DMS53 treated with DMSO at 0.1 percent for 48 hours (cell line): ENCODE data around the gene C9orf152.
"Not testable (repeated sequence)": the region's sequence is repeated elsewhere in the genome, so short reads cannot be mapped to it uniquely, and the experiment has no call there.

ENCODE experiments used
- DNase-seq: peaks from one replicate; lab custom pipeline; 2025; ENCODE audit not compliant: unreplicated experiment; lab: John Stamatoyannopoulos, UW

Gene C9orf152

GRCh38 chr9:110208031-110208430, at the start of gene C9orf152:
C9orf152 (minus strand) TSS chr9:110208159; CDS start chr9:110207579, 580 bp downstream.
- no peak for DNase-seq

- DNase-seq, result peak; percentile 6
Measured at GRCh38 chr9:110257097-110257841, 49.3 kb upstream of the C9orf152 start.

GRCh38 chr9:110256380-110257096, 48.6 kb upstream of the C9orf152 start, which contains the start of gene TXN:
TXN (minus strand) TSS chr9:110256507; CDS start chr9:110256435, 72 bp downstream.
- peak; percentile 44 for DNase-seq

DNA sequence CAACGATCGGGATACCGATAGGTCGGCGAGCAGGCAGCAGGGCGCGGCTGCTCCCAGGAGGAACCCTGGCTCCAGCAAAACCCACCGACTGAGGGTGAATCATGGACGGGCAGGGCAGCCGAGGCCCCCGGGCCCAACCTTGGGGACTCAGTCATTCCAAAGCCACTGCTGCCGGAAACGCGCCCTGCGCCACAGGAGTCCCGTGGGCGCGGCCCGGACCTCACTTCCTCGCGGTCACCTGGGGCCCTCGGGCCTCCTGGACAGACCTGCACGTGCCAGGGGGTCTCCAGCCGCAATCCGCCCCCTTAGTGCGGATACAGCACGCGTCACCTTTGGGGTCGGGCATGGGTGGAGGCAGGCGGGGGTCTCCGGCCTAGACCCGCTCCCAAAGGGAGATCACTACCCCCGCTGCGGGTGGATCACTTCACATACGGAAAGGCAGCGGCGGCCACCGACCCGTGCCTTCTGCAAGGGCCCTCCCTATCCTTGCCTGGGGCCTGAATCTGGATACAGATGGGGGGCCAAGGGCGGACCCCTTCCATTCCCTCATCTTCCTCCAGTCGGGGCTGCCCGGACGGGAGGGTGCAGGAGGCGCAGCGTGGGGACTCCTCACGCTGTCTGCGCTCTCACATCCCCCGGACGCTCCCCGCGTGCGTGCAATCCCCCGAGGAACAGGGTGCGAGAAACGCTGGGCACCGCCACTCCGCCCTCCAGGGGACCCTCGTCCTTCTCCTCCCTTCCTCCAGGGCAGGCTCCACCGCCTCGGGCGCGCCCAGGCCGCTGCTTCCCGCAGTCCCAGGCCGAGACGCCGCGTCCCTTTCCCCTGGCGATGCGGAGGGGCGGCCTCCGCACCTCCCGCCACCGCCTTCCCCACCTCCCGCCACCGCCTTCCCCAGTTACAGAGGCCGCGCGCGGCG, 47.8 kb upstream of the C9orf152 start:
- DNase-seq, result peak; percentile 23

DNA sequence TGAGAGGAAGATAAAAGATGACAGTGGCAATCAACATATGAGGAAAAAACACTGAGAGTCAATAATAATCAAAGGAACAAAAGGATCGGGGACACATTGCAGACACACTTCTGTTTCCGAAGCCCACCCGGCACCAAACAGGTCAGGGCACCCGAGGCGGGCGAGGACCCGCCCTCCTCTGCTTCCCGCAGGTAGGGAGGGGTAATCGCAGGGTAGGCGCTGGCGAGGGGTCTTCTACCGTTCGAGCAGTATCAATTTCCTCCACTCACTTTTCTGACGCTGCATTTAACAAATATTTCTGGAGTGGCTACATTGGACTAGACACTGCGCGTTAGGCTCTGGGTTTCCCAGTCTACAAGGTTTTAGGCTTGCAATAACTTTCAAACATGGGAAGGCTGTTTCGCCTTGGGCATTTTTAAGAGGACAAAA, 47.1 kb upstream of the C9orf152 start:
- no peak for DNase-seq

DNA sequence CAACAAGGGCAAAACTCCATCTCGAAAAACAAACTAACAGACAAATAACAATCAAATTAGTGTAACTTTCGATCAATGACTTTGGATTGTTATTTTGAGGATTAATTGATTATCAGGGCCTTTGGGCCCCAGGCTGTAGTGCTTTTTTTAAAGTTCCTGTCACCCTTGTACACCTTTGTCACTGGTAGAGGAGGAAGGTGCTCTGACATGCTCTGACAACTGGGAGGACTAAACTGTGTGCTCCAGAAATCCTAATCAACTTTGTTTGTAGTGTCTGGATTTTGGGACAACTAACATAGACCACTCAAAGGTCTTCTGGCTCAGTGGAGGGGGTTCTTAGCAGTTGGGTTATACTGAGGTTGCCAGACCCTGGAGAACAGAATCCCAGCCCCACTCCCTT, 46.5 kb upstream of the C9orf152 start:
- DNase-seq, result no peak

- no peak for DNase-seq
Measured at GRCh38 chr9:110252509-110253139, 44.7 kb upstream of the C9orf152 start.

GRCh38 chr9:110251770-110252169, 43.8 kb upstream of the C9orf152 start:
- DNase-seq, result not testable (repeated sequence)

- no peak for DNase-seq
Measured at GRCh38 chr9:110251212-110251611, 43.3 kb upstream of the C9orf152 start.

DNA sequence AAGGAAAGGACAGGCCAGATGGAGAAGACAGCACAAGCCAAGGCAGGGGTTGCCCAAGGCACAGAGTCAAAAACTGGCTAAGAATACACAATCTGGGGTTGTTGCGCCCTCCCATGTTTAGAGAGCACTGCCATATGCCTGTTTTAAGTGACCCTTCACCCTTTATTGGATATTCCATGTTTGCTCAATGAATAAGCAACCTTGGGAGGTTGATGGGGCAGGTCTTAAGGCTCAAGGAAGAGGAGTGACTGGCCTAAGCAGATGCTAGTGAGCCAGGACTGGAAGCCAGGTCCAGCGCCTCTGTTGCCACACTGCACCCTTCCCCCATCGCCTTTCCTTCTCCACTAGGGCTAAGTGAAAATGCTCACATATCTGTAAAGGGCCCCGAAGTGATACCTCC, 41.6 kb upstream of the C9orf152 start:
- no peak for DNase-seq

DNA sequence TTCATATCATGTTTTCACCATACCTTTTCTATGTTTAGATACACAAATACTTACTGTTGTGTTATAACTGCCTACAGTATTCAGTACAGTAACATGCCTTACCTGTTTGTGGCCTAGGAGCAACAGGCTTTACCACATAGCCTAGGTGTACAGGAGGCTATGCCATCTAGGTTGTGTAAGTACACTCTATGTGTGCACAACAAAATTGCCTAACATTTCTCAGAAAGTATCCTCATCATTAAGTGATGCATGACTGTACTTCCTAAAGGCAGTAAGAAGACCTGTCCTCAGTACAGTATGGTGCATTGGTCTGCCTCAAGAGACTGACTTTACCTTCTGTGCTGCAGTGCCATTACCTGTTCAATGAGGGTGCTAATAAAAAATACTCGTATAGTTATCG, 40.4 kb upstream of the C9orf152 start:
- no peak for DNase-seq

- DNase-seq, result no peak
Measured at GRCh38 chr9:110246214-110246613, 38.3 kb upstream of the C9orf152 start.

GRCh38 chr9:110244616-110245015, 36.7 kb upstream of the C9orf152 start:
- no peak for DNase-seq

- peak; percentile 9 for DNase-seq
Measured at GRCh38 chr9:110241858-110242321, 33.9 kb upstream of the C9orf152 start.

DNA sequence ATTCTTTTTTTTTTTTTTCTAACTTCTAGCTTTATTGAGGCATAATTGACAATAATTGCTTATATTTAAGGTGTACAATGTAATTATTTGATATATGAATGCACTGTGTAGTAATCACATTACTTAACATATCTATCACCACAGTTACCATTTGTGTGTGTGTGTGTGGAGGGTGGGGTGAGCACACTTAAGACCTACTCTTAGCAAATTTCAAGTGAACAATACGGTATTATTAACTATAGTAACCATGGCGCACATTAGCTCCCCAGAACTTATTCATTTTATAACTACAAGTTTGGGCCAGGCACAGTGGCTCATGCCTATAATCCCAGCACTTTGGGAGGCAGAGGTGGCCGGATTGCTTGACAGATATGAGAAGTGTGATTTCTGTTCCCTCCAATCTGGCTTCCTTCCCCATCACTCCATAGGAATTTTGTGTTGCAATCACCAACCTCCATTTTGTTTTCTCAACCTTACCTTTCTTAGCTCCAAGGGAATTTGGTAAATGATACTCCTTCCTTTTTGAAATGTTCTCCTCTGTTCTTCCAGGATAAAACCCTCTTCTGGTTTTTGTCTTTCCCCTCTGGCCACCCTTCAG, 33.4 kb upstream of the C9orf152 start:
- no peak for DNase-seq

GRCh38 chr9:110240198-110240597, 32.2 kb upstream of the C9orf152 start:
- no peak for DNase-seq

GRCh38 chr9:110228321-110228720, 20.4 kb upstream of the C9orf152 start:
- DNase-seq, result no peak

GRCh38 chr9:110224583-110224982, 16.6 kb upstream of the C9orf152 start:
- DNase-seq, result no peak

DNA sequence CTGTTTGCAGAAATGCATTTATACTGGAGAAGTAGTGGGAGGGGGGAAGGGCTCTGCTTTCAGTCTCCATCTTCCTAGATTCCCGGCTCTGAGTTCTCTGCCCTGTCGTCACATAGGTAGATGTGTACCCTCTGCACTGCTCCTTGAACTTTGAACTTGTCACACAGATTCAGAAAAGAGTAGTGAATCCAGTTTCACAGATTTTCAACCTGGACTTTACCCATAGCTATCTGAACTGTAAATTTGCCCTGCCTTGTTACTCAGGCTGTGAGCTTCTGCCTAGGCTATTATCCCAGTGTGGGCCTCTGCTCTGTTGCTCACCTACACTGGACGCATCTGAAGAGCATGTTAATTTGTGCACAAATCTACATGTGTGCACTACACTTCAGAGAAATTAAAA, 12.8 kb upstream of the C9orf152 start:
- no peak for DNase-seq

DNA sequence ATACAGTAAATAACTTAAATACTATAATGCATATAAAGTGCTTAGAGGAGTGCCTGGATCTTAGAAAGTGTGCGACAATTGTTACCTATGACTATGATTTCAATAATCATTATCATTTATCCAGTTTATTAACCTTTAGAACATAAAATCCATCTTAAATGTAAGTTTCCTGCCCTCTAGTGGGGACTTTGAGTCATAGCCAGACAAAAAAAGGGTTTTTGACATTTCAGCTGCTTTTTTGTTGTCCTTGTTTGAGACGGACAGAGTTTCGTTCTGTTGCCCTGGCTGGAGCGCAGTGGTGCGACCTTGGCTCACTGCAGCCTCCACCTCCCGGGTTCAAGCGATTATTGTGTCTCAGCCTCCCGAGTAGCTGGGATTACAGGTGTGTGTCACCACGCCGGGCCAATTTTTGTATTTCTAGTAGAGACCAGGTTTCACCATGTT, 9.7 kb upstream of the C9orf152 start:
- peak; percentile 40 for DNase-seq
